OCI-LY7 (cell line): ENCODE measurements around the gene SOAT2.

Source experiments
- EZH2phosphoT487 ChIP-seq: fragments of 200-600 bp; sonication (generic); IDR thresholded peaks from 2 replicates; pipeline ENCODE4 v1.6.1; 2018; ENCODE audit warnings: low read depth, borderline replicate concordance, mild to moderate bottlenecking, mixed run types, antibody characterized with exemption, low read length, moderate library complexity, mixed read lengths
- TF ChIP-seq, protein P1 (sequence below): fragments of 200-600 bp; sonication (generic); conservative IDR thresholded peaks from 2 replicates; pipeline ENCODE4 v1.5.1; 2014; ENCODE audit warnings: mild to moderate bottlenecking, antibody characterized with exemption, low read length, moderate library complexity, mixed read lengths

GRCh38 chr12:53077030-53077429, 26.3 kb upstream of the SOAT2 start:
- no peak for TF ChIP-seq EZH2phosphoT487
- TF ChIP-seq, protein P1, sequence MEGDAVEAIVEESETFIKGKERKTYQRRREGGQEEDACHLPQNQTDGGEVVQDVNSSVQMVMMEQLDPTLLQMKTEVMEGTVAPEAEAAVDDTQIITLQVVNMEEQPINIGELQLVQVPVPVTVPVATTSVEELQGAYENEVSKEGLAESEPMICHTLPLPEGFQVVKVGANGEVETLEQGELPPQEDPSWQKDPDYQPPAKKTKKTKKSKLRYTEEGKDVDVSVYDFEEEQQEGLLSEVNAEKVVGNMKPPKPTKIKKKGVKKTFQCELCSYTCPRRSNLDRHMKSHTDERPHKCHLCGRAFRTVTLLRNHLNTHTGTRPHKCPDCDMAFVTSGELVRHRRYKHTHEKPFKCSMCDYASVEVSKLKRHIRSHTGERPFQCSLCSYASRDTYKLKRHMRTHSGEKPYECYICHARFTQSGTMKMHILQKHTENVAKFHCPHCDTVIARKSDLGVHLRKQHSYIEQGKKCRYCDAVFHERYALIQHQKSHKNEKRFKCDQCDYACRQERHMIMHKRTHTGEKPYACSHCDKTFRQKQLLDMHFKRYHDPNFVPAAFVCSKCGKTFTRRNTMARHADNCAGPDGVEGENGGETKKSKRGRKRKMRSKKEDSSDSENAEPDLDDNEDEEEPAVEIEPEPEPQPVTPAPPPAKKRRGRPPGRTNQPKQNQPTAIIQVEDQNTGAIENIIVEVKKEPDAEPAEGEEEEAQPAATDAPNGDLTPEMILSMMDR: no peak
